Measurements from ENCODE around the gene SMC6.

- TF ChIP-seq EP300 (IDR thresholded peaks at IDR 0.05; ENCODE audit: low read depth) (no peak), POLR2A (IDR thresholded peaks at IDR 0.05) (no peak), CTCF (IDR thresholded peaks at IDR 0.05) (no peak)
Measured at GRCh38 chr2:17615728-17616351, 137.8 kb downstream of the SMC6 start.

All from transverse colon (tissue), 3 donors.